NCI-H2227 treated with DMSO at 0.1 percent for 48 hours (cell line): ENCODE measurements around the gene RDH16.
A peak's percentile ranks its signal among the peaks of the same experiment; 100 is the strongest.
"Not testable (repeated sequence)": the region's sequence is repeated elsewhere in the genome, so short reads cannot be mapped to it uniquely, and the experiment has no call there.

Source experiments
- DNase-seq: peaks from one replicate; lab custom pipeline; 2025; lab: John Stamatoyannopoulos, UW

The RDH16 gene

GRCh38 chr12:56988207-56988739 is 30.9 kb upstream of the RDH16 start:
- DNase-seq: peak; percentile 2

DNA sequence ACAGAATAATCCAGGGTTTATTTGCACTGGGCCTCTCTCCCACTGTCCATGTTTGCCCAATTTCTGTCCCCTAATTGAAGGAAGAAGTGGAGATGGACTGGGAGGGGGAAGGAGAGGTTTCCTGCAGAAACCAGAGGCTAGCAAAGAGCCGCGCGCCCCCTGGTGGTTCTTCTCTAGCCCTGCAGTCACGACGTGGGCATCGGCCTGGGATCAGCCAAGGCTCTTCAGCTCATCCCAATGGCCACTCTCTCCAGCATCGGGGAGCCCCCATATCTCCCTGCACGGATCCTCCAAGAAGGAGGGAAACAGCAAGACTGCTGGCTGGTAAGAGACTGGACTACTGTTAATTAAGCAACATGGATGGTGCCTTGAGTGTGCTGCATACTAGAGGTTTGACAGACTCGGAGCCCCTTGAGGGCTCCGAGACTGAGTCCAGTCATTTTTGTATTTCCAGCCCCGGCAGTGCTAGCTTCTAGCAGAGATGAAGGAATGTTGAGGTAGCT is 30.2 kb upstream of the RDH16 start:
- peak; percentile 53 for DNase-seq

DNA sequence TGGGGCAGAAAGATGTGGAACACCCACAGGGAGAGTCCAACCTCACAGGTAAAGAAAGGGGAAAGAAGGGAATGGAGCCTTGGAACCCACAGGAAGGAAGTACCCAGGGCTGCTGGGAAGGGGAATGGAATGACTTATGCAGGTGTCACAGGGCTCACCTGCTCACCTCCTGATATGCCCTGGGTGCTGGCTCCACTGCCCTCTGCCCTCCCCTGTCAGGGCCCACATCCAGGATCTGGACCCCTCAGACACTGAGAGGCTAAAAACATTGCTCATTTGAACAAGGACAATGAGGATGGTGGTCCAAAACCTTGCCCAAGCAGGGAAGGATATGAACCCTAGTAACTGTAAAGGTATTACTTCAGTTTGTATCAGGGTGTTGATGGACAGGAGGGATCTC is 29.6 kb upstream of the RDH16 start:
- DNase-seq: no peak

DNA sequence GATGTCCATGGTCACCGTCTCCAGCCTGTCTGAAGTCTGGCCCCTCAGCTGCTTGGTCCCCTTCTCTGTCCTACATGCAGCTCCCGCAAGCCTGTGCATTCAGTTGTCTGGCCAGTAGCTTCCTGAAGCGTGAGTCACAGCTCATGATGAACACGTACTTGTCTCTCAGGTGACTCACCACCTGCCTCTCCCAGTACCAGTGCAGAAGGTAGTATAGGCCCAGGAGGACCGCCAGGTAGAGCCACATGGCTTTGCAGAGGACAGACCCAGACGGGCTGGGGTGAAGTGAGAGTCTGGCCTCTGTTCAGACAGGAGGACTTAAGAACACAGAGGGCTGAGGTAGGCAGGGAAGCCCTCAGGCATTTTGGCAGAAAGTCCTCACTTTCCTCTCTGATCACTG is 28.3 kb upstream of the RDH16 start:
- DNase-seq: not testable (repeated sequence)

- DNase-seq: no peak
These were observed 26.0 kb upstream of the RDH16 start for GRCh38 chr12:56983386-56983785.

DNA sequence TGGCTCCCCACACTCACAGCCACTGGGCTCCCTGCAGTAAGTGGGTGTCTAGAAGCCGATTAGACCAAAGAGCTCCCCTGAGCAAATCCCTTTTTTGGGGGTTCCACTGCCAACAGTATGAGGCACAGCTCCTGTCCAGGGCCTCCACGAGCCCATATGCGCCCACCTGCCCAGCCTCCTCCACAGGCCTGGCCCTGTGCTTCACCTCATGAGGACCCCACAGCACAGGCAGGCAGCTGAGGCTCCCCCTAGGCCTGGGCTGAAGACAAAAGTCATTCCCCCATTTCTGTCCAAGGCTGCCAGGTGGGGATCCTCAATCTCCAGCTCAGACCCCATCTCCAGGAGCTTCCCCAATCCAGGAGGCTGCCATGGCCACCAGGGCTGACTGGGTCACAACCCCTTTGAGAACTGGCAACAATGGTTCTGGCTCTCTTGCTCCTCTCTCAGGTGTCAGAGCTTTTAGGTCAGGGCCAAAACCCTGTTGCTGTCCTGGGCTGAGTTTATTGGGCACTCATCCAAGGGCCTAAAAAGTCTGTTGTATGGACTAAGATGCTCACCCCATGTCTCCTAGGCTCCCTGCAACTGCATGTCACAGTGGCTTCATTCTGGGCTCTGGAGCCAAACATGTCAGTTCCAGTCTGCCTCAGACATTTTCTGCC is 25.3 kb upstream of the RDH16 start:
- DNase-seq: not testable (repeated sequence)

GRCh38 chr12:56980941-56981530 is 23.6 kb upstream of the RDH16 start:
- DNase-seq: no peak

GRCh38 chr12:56980268-56980667 is 22.9 kb upstream of the RDH16 start:
- no peak for DNase-seq

DNA sequence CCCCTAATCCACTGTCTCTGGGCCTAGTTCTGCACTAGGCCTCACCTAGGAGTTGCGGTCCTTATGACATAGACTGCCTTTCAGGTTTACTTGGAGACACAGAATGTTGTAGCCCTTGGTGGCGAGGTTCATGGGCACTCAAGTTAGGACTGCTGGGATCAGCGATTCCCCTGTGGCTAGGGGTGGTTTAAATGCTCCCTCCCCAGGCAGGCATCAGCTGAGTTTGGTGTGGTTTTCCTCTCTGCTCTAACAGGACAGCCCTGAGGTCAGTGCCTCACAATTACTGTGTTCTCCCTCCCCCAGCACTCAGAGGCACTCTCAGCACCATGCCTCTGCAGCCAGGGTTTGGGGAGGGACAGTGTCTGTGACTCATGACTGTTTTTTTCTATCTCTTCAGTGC is 22.2 kb upstream of the RDH16 start:
- DNase-seq: no peak

DNA sequence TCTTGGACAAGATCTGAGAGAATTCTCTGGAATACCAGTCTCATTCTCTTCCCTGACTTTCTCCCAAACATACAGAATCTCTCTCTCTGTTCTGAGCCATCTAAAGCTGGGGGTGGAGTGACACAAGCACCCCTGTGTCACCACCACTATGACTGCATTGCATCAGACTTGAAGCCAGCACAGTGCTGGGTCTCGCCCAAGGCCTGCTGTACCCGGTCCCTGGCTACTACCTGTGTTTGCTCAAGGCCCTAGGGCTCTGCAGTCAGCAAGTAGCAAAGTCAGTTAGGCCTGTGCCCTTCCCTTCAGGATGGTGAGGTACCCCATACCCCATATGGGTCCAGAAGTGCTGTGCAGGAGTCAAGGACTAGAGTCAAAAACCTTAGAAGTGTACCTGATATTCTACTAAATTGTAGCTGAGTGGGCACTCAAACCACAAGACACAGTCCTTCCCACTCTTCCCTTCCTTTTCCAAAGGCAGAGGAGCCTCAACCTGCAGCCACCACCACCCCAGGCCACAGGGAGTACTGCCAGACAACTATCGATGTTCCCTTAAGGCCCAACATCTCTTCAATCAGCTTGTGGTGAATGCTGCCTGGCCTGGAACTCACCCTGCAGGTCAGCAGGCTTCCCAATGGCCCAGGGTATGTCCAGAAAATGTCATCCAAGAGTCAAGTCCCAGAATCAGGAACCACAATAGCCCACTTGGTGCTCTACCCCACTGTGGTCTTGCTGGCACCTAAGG is 21.2 kb upstream of the RDH16 start:
- no peak for DNase-seq

DNA sequence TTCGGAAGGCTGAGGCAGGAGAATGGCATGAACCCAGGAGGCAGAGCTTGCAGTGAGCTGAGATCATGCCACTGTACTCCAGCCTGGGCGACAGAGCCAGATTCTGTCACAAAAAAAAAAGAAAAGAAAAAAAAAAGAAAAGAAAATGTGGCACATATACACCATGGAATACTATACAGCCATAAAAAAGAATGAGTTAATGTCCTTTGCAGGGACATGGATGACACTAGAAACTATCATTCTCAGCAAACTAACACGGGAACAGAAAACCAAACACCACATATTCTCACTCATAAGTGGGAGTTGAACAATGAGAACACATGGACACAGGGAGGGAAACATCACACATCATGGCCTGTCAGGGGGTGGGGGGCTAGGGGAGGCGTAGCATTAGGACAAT is 20.0 kb upstream of the RDH16 start:
- not testable (repeated sequence) for DNase-seq

DNA sequence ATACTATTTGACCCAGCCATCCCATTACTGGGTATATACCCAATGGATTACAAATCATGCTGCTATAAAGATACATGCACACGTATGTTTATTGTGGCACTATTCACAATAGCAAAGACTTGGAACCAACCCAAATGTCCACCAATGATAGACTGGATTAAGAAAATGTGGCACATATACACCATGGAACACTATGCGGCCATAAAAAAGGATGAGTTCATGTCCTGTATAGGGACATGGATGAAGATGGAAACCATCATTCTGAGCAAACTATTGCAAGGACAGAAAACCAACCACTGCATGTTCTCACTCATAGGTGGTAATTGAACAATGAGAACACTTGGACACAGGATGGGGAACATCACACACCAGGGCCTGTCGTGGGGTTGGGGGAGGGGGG is 16.8 kb upstream of the RDH16 start:
- not testable (repeated sequence) for DNase-seq

- DNase-seq: not testable (repeated sequence)
These were observed 11.5 kb upstream of the RDH16 start for GRCh38 chr12:56968910-56969309.

- not testable (repeated sequence) for DNase-seq
These were observed 8.7 kb upstream of the RDH16 start for GRCh38 chr12:56965997-56966642.

DNA sequence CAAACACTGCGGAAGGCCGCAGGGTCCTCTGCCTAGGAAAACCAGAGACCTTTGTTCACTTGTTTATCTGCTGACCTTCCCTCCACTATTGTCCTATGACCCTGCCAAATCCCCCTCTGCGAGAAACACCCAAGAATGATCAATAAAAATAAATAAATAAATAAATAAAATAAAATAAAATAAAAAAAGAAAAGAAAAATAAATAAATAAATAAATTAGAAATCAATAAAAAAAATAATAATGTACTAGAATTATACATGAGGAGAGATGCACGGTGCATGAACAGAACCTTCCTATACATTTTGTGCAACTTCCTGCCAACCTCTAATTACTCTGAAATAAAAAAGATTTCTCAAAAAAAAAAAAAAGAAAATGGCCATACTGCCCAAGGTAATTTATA is 7.7 kb upstream of the RDH16 start:
- not testable (repeated sequence) for DNase-seq

GRCh38 chr12:56963557-56963956 is 6.1 kb upstream of the RDH16 start:
- not testable (repeated sequence) for DNase-seq

GRCh38 chr12:56962247-56962646 is 4.8 kb upstream of the RDH16 start:
- not testable (repeated sequence) for DNase-seq

- no peak for DNase-seq
These were observed 1.0 kb upstream of the RDH16 start for GRCh38 chr12:56958422-56958821.

DNA sequence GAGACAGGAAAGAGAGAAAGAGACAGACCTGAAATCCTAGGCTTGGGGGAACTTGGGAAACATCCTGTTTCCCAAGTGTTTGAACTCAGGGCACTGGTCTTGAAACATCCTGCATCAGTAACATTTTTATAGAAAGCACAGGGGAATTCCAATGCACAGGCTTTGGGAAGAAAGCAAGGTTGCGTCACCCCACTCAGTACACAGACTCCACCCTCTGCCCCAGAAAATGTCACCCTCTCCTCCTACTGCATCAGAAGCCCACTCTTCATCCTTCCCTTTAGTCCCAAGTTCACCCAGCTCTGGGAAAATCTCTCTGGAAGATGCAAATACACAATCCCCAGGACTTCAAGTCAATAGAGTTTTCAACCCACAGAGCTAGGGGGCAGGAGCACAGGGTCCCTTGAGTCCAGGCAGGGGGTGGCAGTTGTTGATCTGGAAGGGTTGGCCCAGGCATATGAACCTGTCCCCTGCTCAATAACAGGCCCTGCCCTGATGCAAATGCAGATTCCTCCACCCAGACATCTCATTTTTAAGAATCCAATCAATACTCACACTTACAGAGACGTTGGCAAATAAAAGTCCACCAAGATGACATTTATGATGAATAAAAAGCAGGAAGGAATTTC is 1.7 kb downstream of the RDH16 start:
- DNase-seq: no peak

GRCh38 chr12:56954958-56955355 is 2.5 kb downstream of the RDH16 start:
- no peak for DNase-seq

- DNase-seq: no peak
These were observed 3.1 kb downstream of the RDH16 start for GRCh38 chr12:56954057-56954957.
